ENCODE results near the gene PAPOLA. TPM values are rescaled to one million over a fixed set of nuclear protein-coding genes. Genes with fewer than 3 reads are reported as not detected.

PAPOLA gene
- total RNA-seq, 4 donors from 2014 or later, result 106 to 357 (median 257) TPM

GRCh38 chr14:96538990-96539317 lies 36.8 kb downstream of the PAPOLA start:
- no peak for TF ChIP-seq CTCF (IDR thresholded peaks at IDR 0.05)
- no peak for TF ChIP-seq POLR2A (IDR thresholded peaks at IDR 0.05)
- no peak for DNase-seq

DNA sequence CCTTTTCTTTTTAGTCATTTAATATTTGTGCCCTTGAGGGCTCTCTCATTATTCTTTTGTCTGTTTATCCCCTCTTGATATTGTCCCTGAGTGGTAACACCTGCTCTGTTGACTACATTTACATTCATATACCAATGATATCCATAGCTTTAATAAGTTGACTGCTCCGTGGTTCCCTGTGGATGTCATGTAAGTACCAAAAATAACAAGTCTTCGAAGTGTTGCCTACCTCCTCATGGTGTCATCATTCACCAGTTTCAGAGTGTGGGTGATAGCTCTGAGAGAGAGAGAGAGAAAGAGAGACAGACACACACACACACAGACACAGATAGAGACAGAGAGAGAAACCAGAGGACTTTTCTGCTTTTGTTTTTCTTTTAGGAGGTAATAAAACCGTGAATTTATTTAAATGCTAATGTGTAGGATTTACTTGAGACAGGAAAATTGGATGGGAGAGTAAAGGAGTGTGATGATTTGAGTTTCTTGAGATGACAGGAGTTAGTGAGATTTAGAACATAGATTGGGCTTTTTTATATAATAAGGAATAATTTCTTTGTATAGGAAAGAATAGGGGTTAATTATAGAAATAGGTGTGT lies 52.2 kb downstream of the PAPOLA start:
- Histone ChIP-seq H3K36me3 (no peaks in the 10 kb centered on the region), H3K27ac (no peak overlapping the region), H3K9me3 (no peaks in the 10 kb centered on the region), H3K4me3 (no peak overlapping the region), H3K4me1 (no peaks in the 10 kb centered on the region), H3K27me3 (no peaks in the 10 kb centered on the region)
- intact Hi-C loops (cut with DNase I; ENCODE audit: low total_unique reads), result no loop called here
- TF ChIP-seq POLR2A (IDR thresholded peaks at IDR 0.05), result no peak
- TF ChIP-seq CTCF (IDR thresholded peaks at IDR 0.05), result no peak
- DNase-seq, result no peak

More at GRCh38 chr14:96538990-96539317, 36.8 kb downstream of the PAPOLA start:
- H3K4me1 ChIP-seq, result no peaks in the 10 kb centered on the region
- H3K4me3 ChIP-seq, result no peak overlapping the region
- H3K36me3 ChIP-seq, result no peaks in the 10 kb centered on the region
- no peak overlapping the region for H3K27ac ChIP-seq
- no peaks in the 10 kb centered on the region for H3K27me3 ChIP-seq
- no peaks in the 10 kb centered on the region for H3K9me3 ChIP-seq
- intact Hi-C loops (cut with DNase I; ENCODE audit: low total_unique reads), result no loop called here

DNA sequence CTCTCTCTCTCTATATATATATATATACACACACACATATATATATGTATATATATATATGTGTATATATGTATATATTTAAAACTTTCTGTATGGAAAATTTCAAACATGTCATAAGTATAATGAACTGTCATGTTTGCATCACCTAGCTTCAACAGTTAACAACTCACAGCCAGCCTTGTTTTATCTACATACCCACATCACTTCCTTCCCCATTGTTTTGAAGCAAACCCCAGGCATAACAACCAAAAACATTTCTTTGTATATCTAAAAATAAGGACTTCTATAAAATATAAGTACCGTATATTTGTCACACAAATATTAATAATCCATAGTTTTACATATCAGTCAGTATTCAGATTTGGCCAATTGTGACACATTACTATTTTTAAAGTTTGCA lies 57.4 kb downstream of the PAPOLA start:
- H3K36me3 ChIP-seq, result no peaks in the 10 kb centered on the region
- H3K27ac ChIP-seq, result no peak overlapping the region
- no peaks in the 10 kb centered on the region for H3K9me3 ChIP-seq
- intact Hi-C loops (cut with DNase I; ENCODE audit: low total_unique reads), result no loop called here
- H3K27me3 ChIP-seq, result no peaks in the 10 kb centered on the region
- H3K4me1 ChIP-seq, result no peaks in the 10 kb centered on the region
- DNase-seq, result no peak
- H3K4me3 ChIP-seq, result no peak overlapping the region
- TF ChIP-seq POLR2A (IDR thresholded peaks at IDR 0.05) (no peak), CTCF (IDR thresholded peaks at IDR 0.05) (no peak)

DNA sequence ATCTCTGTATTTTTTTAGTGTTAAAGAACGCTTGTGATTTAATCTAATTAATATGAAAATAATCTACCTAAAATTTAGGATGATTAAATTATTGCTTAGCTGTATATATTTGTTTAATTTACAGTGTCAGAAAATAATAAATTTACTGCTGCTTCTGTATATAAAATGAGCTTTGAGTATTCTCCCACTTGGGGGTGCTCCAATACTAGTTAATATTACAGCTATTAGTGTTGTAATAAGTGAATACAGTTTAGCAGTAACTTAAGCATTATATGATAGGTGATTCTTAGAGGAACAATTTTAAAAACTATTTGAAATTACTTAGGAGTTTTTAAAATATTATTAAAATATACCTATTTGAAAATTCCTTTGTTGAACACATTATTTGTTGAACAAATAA lies 62.2 kb downstream of the PAPOLA start:
- Histone ChIP-seq H3K4me3 (no peak overlapping the region), H3K27ac (no peak overlapping the region), H3K27me3 (no peaks in the 10 kb centered on the region), H3K36me3 (no peaks in the 10 kb centered on the region), H3K4me1 (no peaks in the 10 kb centered on the region), H3K9me3 (no peaks in the 10 kb centered on the region)
- DNase-seq, result no peak
- intact Hi-C loops (cut with DNase I; ENCODE audit: low total_unique reads), result no loop called here
- TF ChIP-seq CTCF (IDR thresholded peaks at IDR 0.05) (no peak), POLR2A (IDR thresholded peaks at IDR 0.05) (no peak)

GRCh38 chr14:96565811-96566210 lies 63.6 kb downstream of the PAPOLA start:
- Histone ChIP-seq H3K27me3 (no peaks in the 10 kb centered on the region), H3K4me1 (no peaks in the 10 kb centered on the region)
- TF ChIP-seq CTCF (IDR thresholded peaks at IDR 0.05), result no peak
- TF ChIP-seq POLR2A (IDR thresholded peaks at IDR 0.05), result no peak

More at GRCh38 chr14:96565811-96566210, 63.6 kb downstream of the PAPOLA start:
- DNase-seq, result no peak
- Histone ChIP-seq H3K4me3 (no peak overlapping the region), H3K27ac (no peak overlapping the region), H3K9me3 (no peaks in the 10 kb centered on the region), H3K36me3 (no peaks in the 10 kb centered on the region)
- intact Hi-C loops (cut with DNase I; ENCODE audit: low total_unique reads), result no loop called here
